ENCODE data around the gene CAPZA3.
"Not testable (repeated sequence)": the region's sequence is repeated elsewhere in the genome, so short reads cannot be mapped to it uniquely, and the experiment has no call there.

Gene CAPZA3

DNA sequence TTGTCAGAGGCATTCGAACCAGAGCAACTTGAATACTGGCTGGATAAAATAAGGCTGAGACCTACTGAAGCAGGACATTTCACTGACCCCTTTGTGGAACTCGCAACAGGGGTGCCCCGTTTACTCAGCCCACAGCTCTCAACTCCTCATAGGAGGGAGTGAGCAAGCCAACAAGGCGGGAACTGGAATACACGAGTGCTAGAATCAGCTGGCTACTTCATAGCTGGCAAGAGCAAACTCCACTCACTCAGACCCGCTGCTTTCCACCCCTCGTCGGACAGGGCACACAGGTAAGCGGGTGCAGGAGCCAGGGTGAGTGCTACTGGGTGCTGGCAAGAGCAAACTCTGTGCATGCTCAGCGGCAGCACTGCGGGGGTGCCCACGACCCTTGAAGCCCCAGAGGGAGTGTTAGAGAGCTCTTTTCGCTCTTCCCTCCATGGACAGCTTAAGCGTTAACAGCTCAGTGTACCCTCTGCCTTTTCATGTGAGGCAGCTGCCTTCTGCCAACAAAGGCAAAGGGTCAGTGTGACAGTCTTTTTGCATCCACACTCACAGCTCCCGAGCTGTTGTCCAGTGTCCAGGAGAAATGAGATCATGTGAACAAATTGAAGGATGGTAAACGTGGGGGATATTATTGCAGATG lies 15.7 kb downstream of the CAPZA3 start:
- peak in 1 of 56 donors; percentile 4 for DNase-seq

DNA sequence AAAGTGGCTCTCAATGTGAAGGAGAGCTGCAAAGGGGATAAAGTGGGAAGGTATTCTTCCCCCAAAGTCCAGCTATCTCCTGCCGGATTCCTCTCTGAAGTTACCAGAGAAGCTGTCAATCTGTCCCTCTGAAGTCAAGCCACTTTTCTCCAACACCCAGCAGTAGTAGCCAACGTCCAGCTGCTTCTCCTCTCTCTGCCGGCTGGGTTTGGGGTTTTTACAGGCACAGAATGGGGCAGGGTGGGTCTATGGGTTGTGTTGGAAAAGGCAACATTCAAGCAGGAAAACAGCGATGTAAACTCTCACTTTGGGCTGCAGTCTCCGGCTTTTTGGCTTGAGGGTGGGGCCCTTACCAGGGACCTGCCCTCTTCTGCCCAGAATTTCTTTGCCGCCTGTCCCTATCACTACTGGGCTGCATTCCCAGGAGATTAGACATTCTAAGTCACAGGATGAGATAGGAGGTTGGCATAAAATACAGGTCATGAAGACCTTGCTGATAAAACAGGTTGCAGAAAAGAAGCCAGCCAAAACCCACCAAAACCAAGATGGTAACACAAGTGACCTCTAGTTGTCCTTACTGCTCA lies 16.3 kb downstream of the CAPZA3 start:
- no peak for DNase-seq

DNA sequence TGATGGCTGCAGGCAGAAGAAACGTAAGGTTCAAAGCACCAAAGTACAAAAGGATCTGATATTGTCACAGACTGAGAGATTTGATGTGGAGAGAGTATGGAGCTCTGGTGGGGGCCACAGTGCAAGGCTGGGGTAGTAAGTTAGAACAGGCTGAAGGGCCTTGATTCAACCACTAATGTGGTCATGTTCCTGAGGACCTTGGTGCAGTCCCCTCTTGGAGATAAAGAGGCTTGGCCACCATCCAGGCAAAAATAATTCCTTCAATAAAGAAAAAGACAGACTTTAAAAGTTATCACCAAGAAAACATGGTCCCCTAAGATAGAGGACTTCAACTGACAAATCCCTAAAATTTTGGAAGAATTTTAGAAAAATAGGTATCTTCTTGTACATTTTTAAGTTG lies 17.4 kb downstream of the CAPZA3 start:
- DNase-seq = no peak

DNA sequence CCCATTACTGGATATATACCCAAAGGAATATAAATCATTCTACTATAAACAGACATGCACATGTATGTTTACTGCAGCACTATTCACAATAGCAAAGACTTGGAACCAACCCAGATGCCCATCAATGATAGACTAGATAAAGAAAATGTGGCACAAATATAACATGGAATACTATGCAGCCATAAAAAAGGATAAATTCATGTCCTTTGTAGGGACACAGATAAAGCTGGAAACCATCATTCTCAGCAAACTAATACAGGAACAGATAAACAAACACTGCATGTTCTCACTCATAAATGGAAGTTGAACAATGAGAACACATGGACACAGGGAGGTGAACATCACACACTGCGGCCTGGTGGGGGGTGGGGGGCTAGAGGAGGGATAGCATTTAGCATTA lies 28.6 kb downstream of the CAPZA3 start:
- not testable (repeated sequence) for DNase-seq

DNA sequence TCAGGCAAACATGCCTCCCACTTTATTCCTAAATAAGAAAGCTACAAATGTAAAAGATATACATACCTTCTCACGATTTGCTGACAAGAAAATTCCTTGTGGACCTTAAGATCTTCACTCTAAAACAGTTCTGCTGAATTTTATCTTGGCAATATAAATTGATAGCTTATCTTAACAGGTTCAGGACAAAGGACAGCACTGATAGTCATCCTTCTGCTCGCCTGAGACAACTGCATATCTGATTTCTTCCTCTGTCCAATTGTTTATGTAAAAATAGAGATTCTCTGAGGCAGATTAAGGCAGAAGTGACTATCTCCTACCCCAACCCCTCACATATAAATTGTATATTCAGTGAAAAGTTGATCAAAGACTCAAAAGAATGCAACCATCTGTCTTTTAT lies 44.9 kb downstream of the CAPZA3 start:
- no peak for DNase-seq

DNA sequence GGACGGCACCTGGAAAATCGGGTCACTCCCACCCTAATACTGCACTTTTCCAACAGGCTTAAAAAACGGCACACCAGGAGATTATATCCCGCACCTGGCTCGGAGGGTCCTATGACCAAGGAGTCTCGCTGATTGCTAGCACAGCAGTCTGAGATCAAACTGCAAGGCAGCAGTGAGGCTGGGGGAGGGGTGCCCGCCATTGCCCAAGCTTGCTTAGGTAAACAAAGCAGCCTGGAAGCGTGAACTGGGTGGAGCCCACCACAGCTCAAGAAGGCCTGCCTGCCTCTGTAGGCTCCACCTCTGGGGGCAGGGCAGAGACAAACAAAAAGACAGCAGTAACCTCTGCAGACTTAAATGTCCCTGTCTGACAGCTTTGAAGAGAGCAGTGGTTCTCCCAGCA lies 47.5 kb downstream of the CAPZA3 start:
- not testable (repeated sequence) for DNase-seq

Data from nucleus accumbens (tissue), 56 donors.